Measurements from ENCODE around the gene CTNND2. TPM values are rescaled to one million over a fixed set of nuclear protein-coding genes. Genes with fewer than 3 reads are reported as not detected.

The CTNND2 gene
- total and polyA plus RNA-seq, 2 donors (not counting 1 experiment from before 2014, with no cell fraction given) = not detected

DNA sequence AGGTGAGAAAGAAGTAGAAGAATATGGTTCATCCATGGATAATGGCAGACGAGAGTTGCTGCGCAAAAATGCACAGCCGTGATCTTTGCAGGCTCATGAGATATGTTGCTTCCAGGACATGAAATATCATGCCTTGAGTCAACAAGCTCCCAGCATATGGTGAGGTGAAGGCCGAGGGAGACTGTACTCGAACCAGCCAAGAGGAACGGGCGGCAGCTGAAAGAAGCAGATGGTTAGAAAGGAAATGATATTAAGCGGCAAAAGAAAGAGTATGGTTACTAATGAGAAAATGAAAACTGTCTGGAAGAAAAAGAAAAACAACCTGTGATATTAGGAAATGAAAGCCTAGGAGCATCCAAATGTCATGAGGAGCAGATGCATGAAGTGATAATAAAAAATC is 798.5 kb downstream of the CTNND2 start:
- DNase-seq = no peak
- Mint-ChIP-seq H3K4me1 (no peaks in the 10 kb centered on the region), H3K4me3 (no peak overlapping the region), H3K27ac (no peak overlapping the region), H3K9me3 (ENCODE audit: insufficient read depth) (no peaks in the 10 kb centered on the region), H3K27me3 (no peaks in the 10 kb centered on the region)
- H3K27me3 ChIP-seq (replicated peaks in 1 of 4; ENCODE audit: control extremely low read depth in 1 of 4, control insufficient read depth in 3 of 4, insufficient read depth in 4 of 4, low read length in 3 of 4) = no peaks in the 10 kb centered on the region
- WGBS (ENCODE audit: insufficient coverage) = 93% methylated on average over 8 of the region's 8 CpGs
- no peaks in the 10 kb centered on the region for H3K4me1 ChIP-seq (ENCODE audit: control insufficient read depth in 2 of 2, insufficient read depth in 2 of 2, low read length in 2 of 2)
- no peak overlapping the region for H2AFZ ChIP-seq (ENCODE audit: insufficient read depth, low read depth, low read length, poor library complexity, severe bottlenecking)
- CTCF ChIA-PET = no interaction called here
- ATAC-seq (ENCODE audit: low read depth) = no peak
- H3K9me3 ChIP-seq (ENCODE audit: control extremely low read depth in 1 of 3, control insufficient read depth in 2 of 3, insufficient read depth in 1 of 3, low read length in 2 of 3) = no peaks in the 10 kb centered on the region
- POLR2A ChIA-PET = no interaction called here
- no peak overlapping the region for H3K9ac ChIP-seq (ENCODE audit: low read length)
- H3K27ac ChIP-seq (ENCODE audit: low read length in 2 of 2) = no peak overlapping the region
- intact Hi-C loops (cut with micrococcal nuclease) = no loop called here
- no peak overlapping the region for H3K4me2 ChIP-seq (replicated peaks; ENCODE audit: low read depth, low read length, poor library complexity, severe bottlenecking)
- H3K4me3 ChIP-seq (ENCODE audit: control extremely low read depth in 1 of 5, extremely low read depth in 1 of 5, insufficient read depth in 1 of 5, low read depth in 2 of 5, low read length in 4 of 5) = no peak overlapping the region
- no peaks in the 10 kb centered on the region for H3K36me3 ChIP-seq (replicated peaks in 1 of 2; ENCODE audit: control extremely low read depth in 1 of 2, control insufficient read depth in 1 of 2, extremely low read depth in 1 of 2, insufficient read depth in 2 of 2, low read length in 1 of 2)
- no peaks in the 10 kb centered on the region for H3K79me2 ChIP-seq (ENCODE audit: control insufficient read depth, insufficient read depth, low read length)
- no peaks in the 10 kb centered on the region for H4K20me1 ChIP-seq (ENCODE audit: control insufficient read depth, insufficient read depth, low read length, poor library complexity, severe bottlenecking)
- TF ChIP-seq EZH2 (IDR thresholded peaks at IDR 0.05; ENCODE audit: borderline replicate concordance, insufficient read depth, low read depth, low read length, poor library complexity, severe bottlenecking) = no peak
- TF ChIP-seq, protein P1, sequence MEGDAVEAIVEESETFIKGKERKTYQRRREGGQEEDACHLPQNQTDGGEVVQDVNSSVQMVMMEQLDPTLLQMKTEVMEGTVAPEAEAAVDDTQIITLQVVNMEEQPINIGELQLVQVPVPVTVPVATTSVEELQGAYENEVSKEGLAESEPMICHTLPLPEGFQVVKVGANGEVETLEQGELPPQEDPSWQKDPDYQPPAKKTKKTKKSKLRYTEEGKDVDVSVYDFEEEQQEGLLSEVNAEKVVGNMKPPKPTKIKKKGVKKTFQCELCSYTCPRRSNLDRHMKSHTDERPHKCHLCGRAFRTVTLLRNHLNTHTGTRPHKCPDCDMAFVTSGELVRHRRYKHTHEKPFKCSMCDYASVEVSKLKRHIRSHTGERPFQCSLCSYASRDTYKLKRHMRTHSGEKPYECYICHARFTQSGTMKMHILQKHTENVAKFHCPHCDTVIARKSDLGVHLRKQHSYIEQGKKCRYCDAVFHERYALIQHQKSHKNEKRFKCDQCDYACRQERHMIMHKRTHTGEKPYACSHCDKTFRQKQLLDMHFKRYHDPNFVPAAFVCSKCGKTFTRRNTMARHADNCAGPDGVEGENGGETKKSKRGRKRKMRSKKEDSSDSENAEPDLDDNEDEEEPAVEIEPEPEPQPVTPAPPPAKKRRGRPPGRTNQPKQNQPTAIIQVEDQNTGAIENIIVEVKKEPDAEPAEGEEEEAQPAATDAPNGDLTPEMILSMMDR (IDR thresholded peaks at IDR 0.05) = no peak

DNA sequence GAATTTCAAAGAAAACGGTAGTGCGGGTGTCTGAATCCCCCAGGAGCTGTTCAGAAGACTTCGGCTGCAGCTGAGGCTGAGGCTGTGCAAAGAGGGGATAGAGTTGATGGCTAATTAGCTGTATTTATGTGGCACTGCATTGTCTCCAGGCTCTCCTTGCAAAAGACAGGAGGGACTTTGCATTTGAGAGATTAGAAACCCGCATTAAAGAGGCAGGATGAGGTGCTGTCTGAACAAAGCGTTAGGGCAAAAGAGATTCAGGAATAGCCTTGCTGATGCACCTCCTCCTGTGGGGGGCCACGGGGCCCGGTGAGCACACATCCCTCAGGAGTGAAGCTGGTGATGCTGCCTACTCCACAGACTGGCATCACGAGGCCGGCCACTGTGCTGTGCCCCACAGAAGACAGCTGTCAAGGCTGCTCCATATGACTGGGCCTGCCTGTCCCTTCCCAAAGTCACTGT is 799.6 kb downstream of the CTNND2 start:
- H3K4me3 ChIP-seq (ENCODE audit: control extremely low read depth in 1 of 5, extremely low read depth in 1 of 5, insufficient read depth in 1 of 5, low read depth in 2 of 5, low read length in 4 of 5) = no peak overlapping the region
- no peaks in the 10 kb centered on the region for H3K36me3 ChIP-seq (replicated peaks in 1 of 2; ENCODE audit: control extremely low read depth in 1 of 2, control insufficient read depth in 1 of 2, extremely low read depth in 1 of 2, insufficient read depth in 2 of 2, low read length in 1 of 2)
- H3K27me3 Mint-ChIP-seq = no peaks in the 10 kb centered on the region
- no peak for ATAC-seq (ENCODE audit: low read depth)
- no peak overlapping the region for H3K9ac ChIP-seq (ENCODE audit: low read length)
- no peak overlapping the region for H2AFZ ChIP-seq (ENCODE audit: insufficient read depth, low read depth, low read length, poor library complexity, severe bottlenecking)
- ChIA-PET CTCF (no interaction called here), POLR2A (no interaction called here)
- H3K27ac Mint-ChIP-seq = no peak overlapping the region
- no peaks in the 10 kb centered on the region for H3K9me3 Mint-ChIP-seq (ENCODE audit: insufficient read depth)
- TF ChIP-seq, protein P1 (IDR thresholded peaks at IDR 0.05) = no peak
- TF ChIP-seq EZH2 (IDR thresholded peaks at IDR 0.05; ENCODE audit: borderline replicate concordance, insufficient read depth, low read depth, low read length, poor library complexity, severe bottlenecking) = no peak
- H3K79me2 ChIP-seq (ENCODE audit: control insufficient read depth, insufficient read depth, low read length) = no peaks in the 10 kb centered on the region
- no peak for DNase-seq
- H3K9me3 ChIP-seq (ENCODE audit: control extremely low read depth in 1 of 3, control insufficient read depth in 2 of 3, insufficient read depth in 1 of 3, low read length in 2 of 3) = no peaks in the 10 kb centered on the region
- no peaks in the 10 kb centered on the region for H3K4me1 ChIP-seq (ENCODE audit: control insufficient read depth in 2 of 2, insufficient read depth in 2 of 2, low read length in 2 of 2)
- no peaks in the 10 kb centered on the region for H3K4me1 Mint-ChIP-seq
- no peak overlapping the region for H3K4me3 Mint-ChIP-seq
- WGBS (ENCODE audit: insufficient coverage) = 89% methylated on average over 9 of the region's 9 CpGs
- no peaks in the 10 kb centered on the region for H4K20me1 ChIP-seq (ENCODE audit: control insufficient read depth, insufficient read depth, low read length, poor library complexity, severe bottlenecking)
- no peak overlapping the region for H3K27ac ChIP-seq (ENCODE audit: low read length in 2 of 2)
- intact Hi-C loops (cut with micrococcal nuclease) = no loop called here
- no peak overlapping the region for H3K4me2 ChIP-seq (replicated peaks; ENCODE audit: low read depth, low read length, poor library complexity, severe bottlenecking)
- no peaks in the 10 kb centered on the region for H3K27me3 ChIP-seq (replicated peaks in 1 of 4; ENCODE audit: control extremely low read depth in 1 of 4, control insufficient read depth in 3 of 4, insufficient read depth in 4 of 4, low read length in 3 of 4)
